ENCODE data around the gene FOXJ2.
"Not testable (repeated sequence)": the region's sequence is repeated elsewhere in the genome, so short reads cannot be mapped to it uniquely, and the experiment has no call there.

The FOXJ2 gene

GRCh38 chr12:8065991-8066594, 33.6 kb downstream of the FOXJ2 start, which contains the start of gene C3AR1:
C3AR1 (minus strand) TSS chr12:8066359; CDS start chr12:8060185, 6,174 bp downstream.
- no peak for DNase-seq (ENCODE audit: low read depth)

GRCh38 chr12:8069582-8069981, 37.1 kb downstream of the FOXJ2 start:
- no peak for DNase-seq (ENCODE audit: low read depth)

GRCh38 chr12:8071820-8072219, 39.3 kb downstream of the FOXJ2 start:
- DNase-seq (ENCODE audit: low read depth), result not testable (repeated sequence)

GRCh38 chr12:8075935-8076334, 43.4 kb downstream of the FOXJ2 start:
- DNase-seq (ENCODE audit: low read depth), result no peak

GRCh38 chr12:8076366-8076765, 43.9 kb downstream of the FOXJ2 start:
- DNase-seq (ENCODE audit: low read depth), result no peak

- DNase-seq (ENCODE audit: low read depth), result no peak
These were observed 44.7 kb downstream of the FOXJ2 start for GRCh38 chr12:8077207-8077606.

- DNase-seq (ENCODE audit: low read depth), result peak; percentile 48
These were observed 45.9 kb downstream of the FOXJ2 start for GRCh38 chr12:8078398-8078797.

GRCh38 chr12:8078916-8079315, 46.4 kb downstream of the FOXJ2 start:
- DNase-seq (ENCODE audit: low read depth), result no peak

GRCh38 chr12:8080120-8080519, 47.6 kb downstream of the FOXJ2 start:
- no peak for DNase-seq (ENCODE audit: low read depth)

GRCh38 chr12:8081251-8081920, 48.9 kb downstream of the FOXJ2 start:
- DNase-seq (ENCODE audit: low read depth), result no peak

GRCh38 chr12:8082808-8083100, 50.2 kb downstream of the FOXJ2 start:
- DNase-seq (ENCODE audit: low read depth), result no peak

- not testable (repeated sequence) for DNase-seq (ENCODE audit: low read depth)
These were observed 51.8 kb downstream of the FOXJ2 start for GRCh38 chr12:8084351-8084750.

- DNase-seq (ENCODE audit: low read depth), result no peak
These were observed 55.1 kb downstream of the FOXJ2 start for GRCh38 chr12:8087666-8088065.

GRCh38 chr12:8088574-8088973, 56.1 kb downstream of the FOXJ2 start:
- DNase-seq (ENCODE audit: low read depth), result no peak

GRCh38 chr12:8089277-8089676, 56.8 kb downstream of the FOXJ2 start:
- not testable (repeated sequence) for DNase-seq (ENCODE audit: low read depth)

GRCh38 chr12:8089716-8090115, 57.2 kb downstream of the FOXJ2 start:
- no peak for DNase-seq (ENCODE audit: low read depth)

- no peak for DNase-seq (ENCODE audit: low read depth)
These were observed 60.8 kb downstream of the FOXJ2 start for GRCh38 chr12:8093291-8093690.

GRCh38 chr12:8096281-8096915, 63.9 kb downstream of the FOXJ2 start:
- no peak for DNase-seq (ENCODE audit: low read depth)

GRCh38 chr12:8099235-8099634, 66.7 kb downstream of the FOXJ2 start:
- DNase-seq (ENCODE audit: low read depth), result no peak

Data from activated T-helper 9 cell treated with anti-CD3 and anti-CD28 coated beads, Interleukin-2, amount 50 U/mL, for 16 hours (primary cell).